Fibroblast of lung (primary cell): ENCODE data around the gene COASY. TPM values are rescaled to one million over a fixed set of nuclear protein-coding genes. Genes with fewer than 3 reads are reported as not detected.
A peak's percentile ranks its signal among the peaks of the same experiment; 100 is the strongest.

Source experiments
- DNase-seq, 2 donors: peaks; one replicate each; pipeline versions ENCODE4 v3.0.0 to v3.0.0-alpha.2; 2010; ENCODE audit warnings: low read depth in 2 of 2
- H2AFZ ChIP-seq: 2 replicates; pipeline ENCODE4 v1.5.1; 2012; ENCODE audit warnings: low read length, control low read depth, inconsistent platforms
- H3K27ac ChIP-seq: 2 replicates; pipeline ENCODE4 v1.5.1; 2011; ENCODE audit warnings: low read length, control low read depth; ENCODE audit not compliant: insufficient read depth
- H3K27me3 ChIP-seq: 2 replicates; pipeline ENCODE4 v1.5.1; 2011; ENCODE audit warnings: mild to moderate bottlenecking, low read length; ENCODE audit not compliant: control insufficient read depth, insufficient read depth
- H3K36me3 ChIP-seq: 2 replicates; pipeline ENCODE4 v1.5.1; 2011; ENCODE audit warnings: low read length; ENCODE audit not compliant: control insufficient read depth, insufficient read depth
- H3K4me1 ChIP-seq: 2 replicates; pipeline ENCODE4 v1.5.1; 2011; ENCODE audit warnings: low read length; ENCODE audit not compliant: control insufficient read depth, insufficient read depth; ENCODE audit errors: extremely low read depth
- H3K4me2 ChIP-seq: 2 replicates; pipeline ENCODE4 v1.5.1; 2011; ENCODE audit warnings: low read length, control low read depth; ENCODE audit not compliant: insufficient read depth; ENCODE audit errors: extremely low read depth
- H3K4me3 ChIP-seq, 4 experiments: fragments of 200-600 bp in 1 of 4; sonication (generic) in 1 of 4; replicated peaks in 1 of 4; 2 replicates each; pipeline ENCODE4 v1.5.1; 2011 to 2016; ENCODE audit warnings: low read length in 4 of 4, low read depth in 3 of 4, mild to moderate bottlenecking in 3 of 4, control low read depth in 2 of 4, inconsistent platforms in 1 of 4, mixed read lengths in 1 of 4; ENCODE audit not compliant: insufficient read depth in 1 of 4; ENCODE audit errors: control extremely low read depth in 1 of 4
- H3K79me2 ChIP-seq: 2 replicates; pipeline ENCODE4 v1.5.1; 2012; ENCODE audit warnings: mild to moderate bottlenecking, low read length, inconsistent platforms; ENCODE audit not compliant: control insufficient read depth, insufficient read depth
- H3K9ac ChIP-seq: 2 replicates; pipeline ENCODE4 v1.5.1; 2011; ENCODE audit warnings: mild to moderate bottlenecking, low read length, control low read depth; ENCODE audit not compliant: insufficient read depth
- H3K9me3 ChIP-seq: 2 replicates; pipeline ENCODE4 v1.5.1; 2012; ENCODE audit warnings: low read depth, low read length; ENCODE audit not compliant: control insufficient read depth, insufficient read depth
- H4K20me1 ChIP-seq: 2 replicates; pipeline ENCODE4 v1.5.1; 2011; ENCODE audit warnings: low read length; ENCODE audit not compliant: control insufficient read depth, insufficient read depth; ENCODE audit errors: extremely low read depth
- CTCF ChIP-seq, 2 donors: IDR thresholded peaks in 1 of 2; conservative IDR thresholded peaks in 1 of 2; 1 replicate in 1 of 2; 2 replicates in 1 of 2; pipeline ENCODE4 v1.5.1; 2011 to 2012; ENCODE audit warnings: low read length in 2 of 2, control low read depth in 1 of 2, inconsistent platforms in 1 of 2, low read depth in 1 of 2, mild to moderate bottlenecking in 1 of 2
- EZH2 ChIP-seq: IDR thresholded peaks from 2 replicates; pipeline ENCODE4 v1.5.1; 2012; ENCODE audit warnings: low read length, control low read depth, mild to moderate bottlenecking; ENCODE audit errors: missing control alignments
- polyA plus RNA-seq, 2 donors: library from polyadenylated mRNA; depleted of rRNA in 1 of 2; stranded (reverse) in 1 of 2; unstranded in 1 of 2; fragments of >200 nt; gene quantifications; 2 replicates each; pipeline ENCODE4 v1.2.1, GENCODE V29; 2011 to 2012; ENCODE audit warnings: missing spikeins in 1 of 2
- total RNA-seq: library from RNA; depleted of rRNA; stranded (reverse); fragments of >200 nt; gene quantifications from 2 replicates; pipeline ENCODE4 v1.2.1, GENCODE V29; 2014

COASY gene
- total and polyA plus RNA-seq, 2 donors (not counting 1 experiment from before 2014, with no cell fraction given) = 16.5 to 20.3 TPM

- Histone ChIP-seq H3K36me3 (peaks cover 4% of the 10 kb centered on the region), H3K27me3 (no peaks in the 10 kb centered on the region), H3K9me3 (no peaks in the 10 kb centered on the region), H4K20me1 (no peaks in the 10 kb centered on the region), H3K27ac (peak overlapping the region; percentile 84), H3K79me2 (peaks cover 4% of the 10 kb centered on the region), H3K4me2 (peak overlapping the region; percentile 97), H3K4me3 (peak overlapping the region; percentile 79 to 88 (median 86)), H3K4me1 (peaks cover 3% of the 10 kb centered on the region), H3K9ac (peak overlapping the region; percentile 78), H2AFZ (no peak overlapping the region)
- TF ChIP-seq CTCF (conservative IDR thresholded peaks at IDR 0.05 in 1 of 2, IDR thresholded peaks at IDR 0.05 in 1 of 2; ENCODE audit: low read depth in 1 of 2, low read length in 2 of 2) (no peak), EZH2 (no peak)
- DNase-seq = no peak
Observed at GRCh38 chr17:42553866-42554249, 8.1 kb upstream of the COASY start.

GRCh38 chr17:42554250-42555121 lies 7.5 kb upstream of the COASY start:
- peak overlapping the region; percentile 97 for H3K4me2 ChIP-seq
- H3K9me3 ChIP-seq = no peaks in the 10 kb centered on the region
- TF ChIP-seq EZH2 = no peak
- TF ChIP-seq CTCF (conservative IDR thresholded peaks at IDR 0.05 in 1 of 2, IDR thresholded peaks at IDR 0.05 in 1 of 2; ENCODE audit: low read depth in 1 of 2, low read length in 2 of 2) = no peak
- peak overlapping the region; percentile 78 for H3K9ac ChIP-seq
- peak; percentile 78 to 83 for DNase-seq
- peak overlapping the region; percentile 79 to 88 (median 86) for H3K4me3 ChIP-seq
- H3K79me2 ChIP-seq = peaks cover 4% of the 10 kb centered on the region
- no peaks in the 10 kb centered on the region for H3K27me3 ChIP-seq
- no peaks in the 10 kb centered on the region for H4K20me1 ChIP-seq
- H3K36me3 ChIP-seq = peaks cover 4% of the 10 kb centered on the region
- H3K4me1 ChIP-seq = peaks cover 3% of the 10 kb centered on the region
- peak overlapping the region; percentile 75 for H2AFZ ChIP-seq
- H3K27ac ChIP-seq = peak overlapping the region; percentile 84

GRCh38 chr17:42555122-42555622 lies 6.8 kb upstream of the COASY start:
- H3K4me2 ChIP-seq = peak overlapping the region; percentile 97
- no peaks in the 10 kb centered on the region for H4K20me1 ChIP-seq

More at GRCh38 chr17:42555122-42555622, 6.8 kb upstream of the COASY start:
- Histone ChIP-seq H3K4me1 (peaks cover 3% of the 10 kb centered on the region), H3K79me2 (peaks cover 4% of the 10 kb centered on the region), H3K9ac (peak overlapping the region; percentile 78), H3K9me3 (no peaks in the 10 kb centered on the region), H3K27me3 (no peaks in the 10 kb centered on the region), H3K36me3 (peaks cover 4% of the 10 kb centered on the region), H2AFZ (peak overlapping the region; percentile 75), H3K4me3 (peak overlapping the region; percentile 79 to 88 (median 86)), H3K27ac (peak overlapping the region; percentile 84)
- TF ChIP-seq EZH2 (no peak), CTCF (conservative IDR thresholded peaks at IDR 0.05 in 1 of 2, IDR thresholded peaks at IDR 0.05 in 1 of 2; ENCODE audit: low read depth in 1 of 2, low read length in 2 of 2) (no peak)
- no peak for DNase-seq
